ENCODE data around the gene ABLIM3. TPM values are rescaled to one million over a fixed set of nuclear protein-coding genes. Genes with fewer than 3 reads are reported as not detected.

Gene ABLIM3
- total RNA-seq, 1 donor from 2014 or later: 3.6 TPM

GRCh38 chr5:149205625-149206523 lies 64.6 kb downstream of the ABLIM3 start:
- Mint-ChIP-seq H3K36me3 (ENCODE audit: low read depth, unreplicated experiment) (no peaks in the 10 kb centered on the region), H3K4me1 (ENCODE audit: unreplicated experiment) (no peaks in the 10 kb centered on the region), H3K27me3 (ENCODE audit: unreplicated experiment) (peaks cover 3% of the 10 kb centered on the region), H3K27ac (ENCODE audit: unreplicated experiment) (no peak overlapping the region), H3K4me3 (ENCODE audit: unreplicated experiment) (no peak overlapping the region), H3K9me3 (ENCODE audit: unreplicated experiment) (no peaks in the 10 kb centered on the region)
- no peak for TF ChIP-seq CTCF (IDR thresholded peaks at IDR 0.05; ENCODE audit: unreplicated experiment)
- DNase-seq (ENCODE audit: low spot score): no peak

- no peak overlapping the region for H3K4me3 Mint-ChIP-seq (ENCODE audit: unreplicated experiment)
- no peak for TF ChIP-seq CTCF (IDR thresholded peaks at IDR 0.05; ENCODE audit: unreplicated experiment)
- no peak for DNase-seq (ENCODE audit: low spot score)
- no peaks in the 10 kb centered on the region for H3K36me3 Mint-ChIP-seq (ENCODE audit: low read depth, unreplicated experiment)
- H3K27ac Mint-ChIP-seq (ENCODE audit: unreplicated experiment): no peak overlapping the region
- H3K27me3 Mint-ChIP-seq (ENCODE audit: unreplicated experiment): peaks cover 5% of the 10 kb centered on the region
- peaks cover 2% of the 10 kb centered on the region for H3K4me1 Mint-ChIP-seq (ENCODE audit: unreplicated experiment)
- no peaks in the 10 kb centered on the region for H3K9me3 Mint-ChIP-seq (ENCODE audit: unreplicated experiment)
Observed at GRCh38 chr5:149206524-149207141, 65.3 kb downstream of the ABLIM3 start.

GRCh38 chr5:149207831-149208230 lies 66.5 kb downstream of the ABLIM3 start:
- Mint-ChIP-seq H3K27me3 (ENCODE audit: unreplicated experiment) (peaks cover 9% of the 10 kb centered on the region), H3K36me3 (ENCODE audit: low read depth, unreplicated experiment) (no peaks in the 10 kb centered on the region)
- TF ChIP-seq CTCF (IDR thresholded peaks at IDR 0.05; ENCODE audit: unreplicated experiment): no peak

GRCh38 chr5:149210225-149210624 lies 68.9 kb downstream of the ABLIM3 start:
- Mint-ChIP-seq H3K4me1 (ENCODE audit: unreplicated experiment) (peaks cover 13% of the 10 kb centered on the region), H3K9me3 (ENCODE audit: unreplicated experiment) (no peaks in the 10 kb centered on the region)

More at GRCh38 chr5:149207831-149208230, 66.5 kb downstream of the ABLIM3 start:
- Mint-ChIP-seq H3K9me3 (ENCODE audit: unreplicated experiment) (no peaks in the 10 kb centered on the region), H3K4me1 (ENCODE audit: unreplicated experiment) (peaks cover 11% of the 10 kb centered on the region), H3K27ac (ENCODE audit: unreplicated experiment) (no peak overlapping the region), H3K4me3 (ENCODE audit: unreplicated experiment) (no peak overlapping the region)
- no peak for DNase-seq (ENCODE audit: low spot score)

More at GRCh38 chr5:149210225-149210624, 68.9 kb downstream of the ABLIM3 start:
- TF ChIP-seq CTCF (IDR thresholded peaks at IDR 0.05; ENCODE audit: unreplicated experiment): no peak
- DNase-seq (ENCODE audit: low spot score): no peak
- Mint-ChIP-seq H3K27ac (ENCODE audit: unreplicated experiment) (no peak overlapping the region), H3K4me3 (ENCODE audit: unreplicated experiment) (no peak overlapping the region), H3K36me3 (ENCODE audit: low read depth, unreplicated experiment) (no peaks in the 10 kb centered on the region), H3K27me3 (ENCODE audit: unreplicated experiment) (peaks cover 9% of the 10 kb centered on the region)
